H1 (cell line): ENCODE measurements around the gene CHST9. TPM values are rescaled to one million over a fixed set of nuclear protein-coding genes. Genes with fewer than 3 reads are reported as not detected.

Experiments used
- CTCF ChIA-PET: fragments of 300-600 bp; sonication (Branson Sonifier 250); formaldehyde crosslinking; loops from one replicate; lab custom pipeline; 2021; ENCODE audit not compliant: partially characterized antibody; lab: Charles Lee
- POLR2A ChIA-PET: fragments of 300-600 bp; sonication (Branson Sonifier 250); formaldehyde crosslinking; loops from one replicate; lab custom pipeline; 2021; ENCODE audit warnings: inconsistent platforms; ENCODE audit not compliant: partially characterized antibody; lab: Charles Lee
- DNase-seq, 2 experiments: peaks; one replicate each; pipeline versions ENCODE4 v3.0.0 to v3.0.0-alpha.2; 2010 to 2022; ENCODE audit warnings: low spot score in 2 of 2, low read depth in 1 of 2, mixed read lengths in 1 of 2
- FAIRE-seq: peaks from 2 replicates; lab custom pipeline; 2011; peaks lifted over from hg19 to GRCh38; lab: Jason Lieb, UNC
- H2AFZ ChIP-seq: 2 replicates; pipeline ENCODE4 v1.8.1; 2012; ENCODE audit warnings: low read length, inconsistent platforms
- H2AK5ac ChIP-seq: 2 replicates; pipeline ENCODE4 v1.6.1; 2013; ENCODE audit warnings: low read depth, low read length
- H2BK120ac ChIP-seq: replicated peaks from 2 replicates; pipeline ENCODE3; 2013; ENCODE audit warnings: low read depth, low read length, inconsistent platforms
- H2BK12ac ChIP-seq: 2 replicates; pipeline ENCODE4 v1.6.1; 2013; ENCODE audit warnings: low read depth, low read length
- H2BK15ac ChIP-seq: 2 replicates; pipeline ENCODE4 v1.6.1; 2013; ENCODE audit warnings: low read length
- H2BK20ac ChIP-seq: 2 replicates; pipeline ENCODE4 v1.6.1; 2013; ENCODE audit warnings: low read length
- H2BK5ac ChIP-seq: 2 replicates; pipeline ENCODE4 v1.6.1; 2013; ENCODE audit warnings: low read depth, low read length
- H3K14ac ChIP-seq: 2 replicates; pipeline ENCODE4 v1.6.1; 2013; ENCODE audit warnings: inconsistent platforms; ENCODE audit not compliant: insufficient read length
- H3K18ac ChIP-seq: 2 replicates; pipeline ENCODE4 v1.6.1; 2013; ENCODE audit warnings: low read length; ENCODE audit errors: extremely low read depth
- H3K23ac ChIP-seq: 2 replicates; pipeline ENCODE4 v1.6.1; 2013; ENCODE audit warnings: inconsistent platforms; ENCODE audit not compliant: insufficient read length
- H3K23me2 ChIP-seq: 2 replicates; pipeline ENCODE4 v1.6.1; 2013; ENCODE audit warnings: low read depth, low read length
- H3K27ac ChIP-seq: 2 replicates; pipeline ENCODE4 v1.6.1; 2011; ENCODE audit warnings: low read depth, low read length, inconsistent platforms
- H3K27me3 ChIP-seq, 4 experiments: replicated peaks in 1 of 4; 1 replicate in 1 of 4; 2 replicates in 3 of 4; pipeline versions ENCODE4 v1.6.1 to v1.8.1; 2011 to 2013; ENCODE audit warnings: low read length in 3 of 4, mild to moderate bottlenecking in 3 of 4, inconsistent platforms in 2 of 4, mixed read lengths in 2 of 4, moderate library complexity in 1 of 4; ENCODE audit not compliant: control insufficient read depth in 3 of 4, insufficient read depth in 3 of 4; ENCODE audit errors: extremely low read depth in 1 of 4
- H3K36me3 ChIP-seq, 4 experiments: 2 replicates each; pipeline versions ENCODE4 v1.6.1 to v1.8.1; 2011 to 2013; ENCODE audit warnings: mild to moderate bottlenecking in 4 of 4, low read length in 3 of 4, moderate library complexity in 2 of 4, control low read depth in 1 of 4, inconsistent platforms in 1 of 4; ENCODE audit not compliant: insufficient read depth in 4 of 4, control insufficient read depth in 2 of 4
- H3K4ac ChIP-seq: replicated peaks from 2 replicates; pipeline ENCODE3; 2013; ENCODE audit warnings: low read length, low read depth, mixed read lengths, inconsistent platforms; ENCODE audit not compliant: insufficient read length
- H3K4me1 ChIP-seq, 4 experiments: replicated peaks in 1 of 4; 1 replicate in 1 of 4; 2 replicates in 3 of 4; pipeline versions ENCODE4 v1.6.1 to v1.8.1; 2011 to 2013; ENCODE audit warnings: low read length in 3 of 4, inconsistent platforms in 2 of 4, mixed read lengths in 1 of 4; ENCODE audit not compliant: insufficient read depth in 4 of 4, control insufficient read depth in 3 of 4
- H3K4me2 ChIP-seq, 2 experiments: 2 replicates each; pipeline versions ENCODE4 v1.6.1 to v1.8.1; 2011 to 2013; ENCODE audit warnings: low read depth in 2 of 2, low read length in 2 of 2, control low read depth in 1 of 2, inconsistent platforms in 1 of 2, mild to moderate bottlenecking in 1 of 2; ENCODE audit not compliant: insufficient read depth in 1 of 2
- H3K4me3 ChIP-seq, 4 experiments: fragments of 200-600, 300-600 bp in 1 of 4; sonication (generic), shearing (Covaris generic), sonication (Bioruptor Twin) in 1 of 4; 2 replicates each; pipeline versions ENCODE4 v1.5.1 to v1.8.1; 2011 to 2016; ENCODE audit warnings: low read length in 4 of 4, low read depth in 3 of 4, control low read depth in 2 of 4, inconsistent platforms in 2 of 4, mild to moderate bottlenecking in 2 of 4, mixed read lengths in 1 of 4, moderate library complexity in 1 of 4; ENCODE audit not compliant: insufficient read depth in 2 of 4; ENCODE audit errors: extremely low read depth in 1 of 4
- H3K56ac ChIP-seq: replicated peaks from 2 replicates; pipeline ENCODE3; 2013; ENCODE audit warnings: low read depth, mild to moderate bottlenecking, mixed read lengths, low read length, inconsistent platforms; ENCODE audit not compliant: insufficient read length
- H3K79me1 ChIP-seq: 2 replicates; pipeline ENCODE4 v1.6.1; 2013; ENCODE audit warnings: low read depth, low read length, control low read depth
- H3K79me2 ChIP-seq, 2 experiments: 2 replicates each; pipeline versions ENCODE4 v1.6.1 to v1.8.1; 2012 to 2013; ENCODE audit warnings: low read length in 2 of 2, mild to moderate bottlenecking in 2 of 2, inconsistent platforms in 1 of 2; ENCODE audit not compliant: insufficient read depth in 2 of 2, control insufficient read depth in 1 of 2
- H3K9ac ChIP-seq, 4 experiments: replicated peaks in 1 of 4; 1 replicate in 1 of 4; 2 replicates in 3 of 4; pipeline versions ENCODE4 v1.6.1 to v1.8.1; 2011 to 2013; ENCODE audit warnings: low read depth in 3 of 4, low read length in 3 of 4, control low read depth in 2 of 4, mild to moderate bottlenecking in 2 of 4, moderate library complexity in 2 of 4, inconsistent platforms in 1 of 4; ENCODE audit errors: extremely low read depth in 1 of 4
- H3K9me3 ChIP-seq, 2 experiments: 2 replicates each; pipeline versions ENCODE4 v1.6.1 to v1.8.1; 2012 to 2013; ENCODE audit warnings: mild to moderate bottlenecking in 2 of 2, moderate library complexity in 2 of 2, control low read depth in 1 of 2, inconsistent platforms in 1 of 2, low read depth in 1 of 2, low read length in 1 of 2, mixed read lengths in 1 of 2; ENCODE audit not compliant: insufficient read depth in 2 of 2
- H4K20me1 ChIP-seq, 2 experiments: replicated peaks in 1 of 2; 2 replicates each; pipeline versions ENCODE3 to v1.8.1; 2011 to 2013; ENCODE audit warnings: inconsistent platforms in 2 of 2, low read length in 2 of 2, mild to moderate bottlenecking in 1 of 2; ENCODE audit not compliant: insufficient read depth in 2 of 2, control insufficient read depth in 1 of 2
- H4K5ac ChIP-seq: 2 replicates; pipeline ENCODE4 v1.6.1; 2013; ENCODE audit warnings: low read length, low read depth, mixed read lengths, inconsistent platforms; ENCODE audit not compliant: insufficient read length
- H4K8ac ChIP-seq: 2 replicates; pipeline ENCODE4 v1.8.0; 2013; ENCODE audit warnings: mild to moderate bottlenecking, moderate library complexity, low read length, inconsistent platforms; ENCODE audit not compliant: insufficient read depth; ENCODE audit errors: extremely low read depth
- H4K91ac ChIP-seq: replicated peaks from 2 replicates; pipeline ENCODE3; 2013; ENCODE audit warnings: low read length, mixed read lengths, inconsistent platforms; ENCODE audit not compliant: insufficient read length
- CHD2 ChIP-seq: IDR thresholded peaks from 2 replicates; pipeline ENCODE4 v1.6.1; 2012; ENCODE audit warnings: low read length, improper control_type of control experiment
- HDAC2 ChIP-seq, 2 experiments: fragments of 300-600 bp in 1 of 2; sonication (generic) in 1 of 2; IDR thresholded peaks; 2 replicates each; pipeline ENCODE4 v1.6.1; 2011 to 2012; ENCODE audit warnings: low read depth in 2 of 2, low read length in 2 of 2, mild to moderate bottlenecking in 2 of 2, moderate library complexity in 2 of 2, borderline replicate concordance in 1 of 2, inconsistent platforms in 1 of 2
- KDM5A ChIP-seq: fragments of 200-600 bp; IDR thresholded peaks from 2 replicates; pipeline ENCODE4 v1.7.1; 2012; ENCODE audit warnings: mild to moderate bottlenecking, low read length, inconsistent platforms, mixed read lengths
- POU5F1 ChIP-seq: IDR thresholded peaks from 2 replicates; pipeline ENCODE4 v1.6.1; 2011; ENCODE audit warnings: low read depth, mild to moderate bottlenecking, low read length, moderate library complexity
- RXRA ChIP-seq: IDR thresholded peaks from 2 replicates; pipeline ENCODE4 v1.6.1; 2011; ENCODE audit warnings: low read depth, mild to moderate bottlenecking, low read length, moderate library complexity; ENCODE audit not compliant: insufficient read depth
- USF2 ChIP-seq: IDR thresholded peaks from 2 replicates; pipeline ENCODE4 v1.6.1; 2011; ENCODE audit warnings: low read length, improper control_type of control experiment
- YY1 ChIP-seq: IDR thresholded peaks from 2 replicates; pipeline ENCODE4 v1.6.1; 2011; ENCODE audit warnings: low read depth, mild to moderate bottlenecking, low read length
- WGBS, 2 experiments: shearing (Covaris generic) in 1 of 2; methylation state at CpG; one replicate each; pipeline versions ENCODE4 v1.1.6 to v1.1.7; 2013 to 2015; ENCODE audit warnings: low lambda C conversion rate in 2 of 2, mixed read lengths in 2 of 2, inconsistent platforms in 1 of 2, low coverage in 1 of 2, missing lambda C conversion rate in 1 of 2; ENCODE audit not compliant: insufficient replicate concordance in 2 of 2, insufficient coverage in 1 of 2, insufficient read length in 1 of 2; ENCODE audit errors: extremely low coverage in 1 of 2, missing lambda C conversion rate in 1 of 2; 5-methylcytosine and 5-hydroxymethylcytosine counted together
- polyA plus RNA-seq, 7 experiments: library from polyadenylated mRNA; depleted of rRNA in 3 of 7; stranded (reverse) in 5 of 7; unstranded in 2 of 7; fragments of >200 nt in 5 of 7; fragments of 200-250 nt in 2 of 7; gene quantifications; 1 replicate in 5 of 7; 2 replicates in 1 of 7; 4 replicates in 1 of 7; pipeline versions ENCODE4 v1.2.1 to v1.2.3, GENCODE V29; 2011 to 2013; ENCODE audit warnings: missing spikeins in 2 of 7, mixed read lengths in 2 of 7
- total RNA-seq: library from RNA; stranded (reverse); fragmentation: NEBNext Ultra II Directional; extraction: Animal tissue kit (Norgen Biotek cat#: 25700); gene quantifications from 2 replicates; pipeline ENCODE4 v1.2.1, GENCODE V29; 2021

The CHST9 gene
- total and polyA plus RNA-seq, 2 of the 8 experiments (the other 6 are each of a cell fraction or from before 2014, with no cell fraction given), result 3.2 to 24.3 TPM

- no peak overlapping the region for H4K91ac ChIP-seq
Measured at GRCh38 chr18:26875040-26875654, 310.0 kb downstream of the CHST9 start.

More at GRCh38 chr18:26875040-26875654, 310.0 kb downstream of the CHST9 start:
- H3K79me2 ChIP-seq, result no peaks in the 10 kb centered on the region
- H3K27me3 ChIP-seq, result no peaks in the 10 kb centered on the region
- no peak overlapping the region for H3K4ac ChIP-seq
- no peak overlapping the region for H3K56ac ChIP-seq
- H3K9me3 ChIP-seq, result 0 out of 4 replicates have a peak, but pooled peaks cover 0 to 4% of the 10 kb centered on the region in 2 experiments
- no peak for FAIRE-seq
- no peak overlapping the region for H4K8ac ChIP-seq
- no peak for TF ChIP-seq YY1
- TF ChIP-seq CHD2, result no peak
- no peak for TF ChIP-seq HDAC2 (IDR thresholded peaks at IDR 0.05; ENCODE audit: borderline replicate concordance in 1 of 2, low read depth in 2 of 2, low read length in 2 of 2)
- TF ChIP-seq USF2, result no peak
- TF ChIP-seq RXRA, result no peak
- TF ChIP-seq KDM5A, result no peak
- TF ChIP-seq POU5F1, result no peak
- H3K4me1 ChIP-seq, result peaks cover 0 to 3% (median 0%) of the 10 kb centered on the region in 4 experiments; a peak in 1 of 7 replicates
- no peak for DNase-seq
- H3K9ac ChIP-seq, result no peak overlapping the region
- no peaks in the 10 kb centered on the region; the same call in 1 of the 2 replicates for H3K23me2 ChIP-seq
- H2AFZ ChIP-seq, result no peak overlapping the region
- H3K27ac ChIP-seq, result no peak overlapping the region
- H2BK5ac ChIP-seq, result no peak overlapping the region
- no peak overlapping the region for H3K14ac ChIP-seq
- no peak overlapping the region for H3K4me2 ChIP-seq
- no peak overlapping the region for H2BK12ac ChIP-seq
- H3K36me3 ChIP-seq, result no peaks in the 10 kb centered on the region
- no peak overlapping the region for H2BK15ac ChIP-seq
- no peak overlapping the region for H2BK120ac ChIP-seq
- ChIA-PET CTCF (interaction anchor here (1.2 kb wide), 1 partner anchor 17 kb away, joined by 3 read pairs; no protein-coding TSS in a partner anchor), POLR2A (no interaction called here)
- no peaks in the 10 kb centered on the region for H4K20me1 ChIP-seq
- no peak overlapping the region for H4K5ac ChIP-seq
- no peak overlapping the region for H3K23ac ChIP-seq
- H3K18ac ChIP-seq, result no peak overlapping the region
- H2BK20ac ChIP-seq, result no peak overlapping the region
- H3K79me1 ChIP-seq, result no peaks in the 10 kb centered on the region
- H2AK5ac ChIP-seq, result no peak overlapping the region
- 86% methylated on average over 2 of the region's 2 CpGs; no CpG with 5 or more reads in 1 of the 2 experiments for WGBS, 2 experiments
- no peak overlapping the region for H3K4me3 ChIP-seq
